Fibroblast of lung (primary cell): ENCODE data around the gene IL6R. TPM values are rescaled to one million over a fixed set of nuclear protein-coding genes. Genes with fewer than 3 reads are reported as not detected.

Experiments used
- DNase-seq, 2 donors: peaks; one replicate each; pipeline versions ENCODE4 v3.0.0 to v3.0.0-alpha.2; 2010; ENCODE audit warnings: low read depth in 2 of 2
- H2AFZ ChIP-seq: 2 replicates; pipeline ENCODE4 v1.5.1; 2012; ENCODE audit warnings: low read length, control low read depth, inconsistent platforms
- H3K27ac ChIP-seq: 2 replicates; pipeline ENCODE4 v1.5.1; 2011; ENCODE audit warnings: low read length, control low read depth; ENCODE audit not compliant: insufficient read depth
- H3K27me3 ChIP-seq: 2 replicates; pipeline ENCODE4 v1.5.1; 2011; ENCODE audit warnings: mild to moderate bottlenecking, low read length; ENCODE audit not compliant: control insufficient read depth, insufficient read depth
- H3K36me3 ChIP-seq: 2 replicates; pipeline ENCODE4 v1.5.1; 2011; ENCODE audit warnings: low read length; ENCODE audit not compliant: control insufficient read depth, insufficient read depth
- H3K4me1 ChIP-seq: 2 replicates; pipeline ENCODE4 v1.5.1; 2011; ENCODE audit warnings: low read length; ENCODE audit not compliant: control insufficient read depth, insufficient read depth; ENCODE audit errors: extremely low read depth
- H3K4me2 ChIP-seq: 2 replicates; pipeline ENCODE4 v1.5.1; 2011; ENCODE audit warnings: low read length, control low read depth; ENCODE audit not compliant: insufficient read depth; ENCODE audit errors: extremely low read depth
- H3K4me3 ChIP-seq, 4 experiments: fragments of 200-600 bp in 1 of 4; sonication (generic) in 1 of 4; replicated peaks in 1 of 4; 2 replicates each; pipeline ENCODE4 v1.5.1; 2011 to 2016; ENCODE audit warnings: low read length in 4 of 4, low read depth in 3 of 4, mild to moderate bottlenecking in 3 of 4, control low read depth in 2 of 4, inconsistent platforms in 1 of 4, mixed read lengths in 1 of 4; ENCODE audit not compliant: insufficient read depth in 1 of 4; ENCODE audit errors: control extremely low read depth in 1 of 4
- H3K79me2 ChIP-seq: 2 replicates; pipeline ENCODE4 v1.5.1; 2012; ENCODE audit warnings: mild to moderate bottlenecking, low read length, inconsistent platforms; ENCODE audit not compliant: control insufficient read depth, insufficient read depth
- H3K9ac ChIP-seq: 2 replicates; pipeline ENCODE4 v1.5.1; 2011; ENCODE audit warnings: mild to moderate bottlenecking, low read length, control low read depth; ENCODE audit not compliant: insufficient read depth
- H3K9me3 ChIP-seq: 2 replicates; pipeline ENCODE4 v1.5.1; 2012; ENCODE audit warnings: low read depth, low read length; ENCODE audit not compliant: control insufficient read depth, insufficient read depth
- H4K20me1 ChIP-seq: 2 replicates; pipeline ENCODE4 v1.5.1; 2011; ENCODE audit warnings: low read length; ENCODE audit not compliant: control insufficient read depth, insufficient read depth; ENCODE audit errors: extremely low read depth
- EZH2 ChIP-seq: IDR thresholded peaks from 2 replicates; pipeline ENCODE4 v1.5.1; 2012; ENCODE audit warnings: low read length, control low read depth, mild to moderate bottlenecking; ENCODE audit errors: missing control alignments
- polyA plus RNA-seq, 2 donors: library from polyadenylated mRNA; depleted of rRNA in 1 of 2; stranded (reverse) in 1 of 2; unstranded in 1 of 2; fragments of >200 nt; gene quantifications; 2 replicates each; pipeline ENCODE4 v1.2.1, GENCODE V29; 2011 to 2012; ENCODE audit warnings: missing spikeins in 1 of 2
- total RNA-seq: library from RNA; depleted of rRNA; stranded (reverse); fragments of >200 nt; gene quantifications from 2 replicates; pipeline ENCODE4 v1.2.1, GENCODE V29; 2014
- TF ChIP-seq, protein P1 (sequence below), 2 donors: IDR thresholded peaks in 1 of 2; conservative IDR thresholded peaks in 1 of 2; 1 replicate in 1 of 2; 2 replicates in 1 of 2; pipeline ENCODE4 v1.5.1; 2011 to 2012; ENCODE audit warnings: low read length in 2 of 2, control low read depth in 1 of 2, inconsistent platforms in 1 of 2, low read depth in 1 of 2, mild to moderate bottlenecking in 1 of 2

The IL6R gene
- total and polyA plus RNA-seq, 2 donors (not counting 1 experiment from before 2014, with no cell fraction given) = 21.0 to 22.7 TPM

DNA sequence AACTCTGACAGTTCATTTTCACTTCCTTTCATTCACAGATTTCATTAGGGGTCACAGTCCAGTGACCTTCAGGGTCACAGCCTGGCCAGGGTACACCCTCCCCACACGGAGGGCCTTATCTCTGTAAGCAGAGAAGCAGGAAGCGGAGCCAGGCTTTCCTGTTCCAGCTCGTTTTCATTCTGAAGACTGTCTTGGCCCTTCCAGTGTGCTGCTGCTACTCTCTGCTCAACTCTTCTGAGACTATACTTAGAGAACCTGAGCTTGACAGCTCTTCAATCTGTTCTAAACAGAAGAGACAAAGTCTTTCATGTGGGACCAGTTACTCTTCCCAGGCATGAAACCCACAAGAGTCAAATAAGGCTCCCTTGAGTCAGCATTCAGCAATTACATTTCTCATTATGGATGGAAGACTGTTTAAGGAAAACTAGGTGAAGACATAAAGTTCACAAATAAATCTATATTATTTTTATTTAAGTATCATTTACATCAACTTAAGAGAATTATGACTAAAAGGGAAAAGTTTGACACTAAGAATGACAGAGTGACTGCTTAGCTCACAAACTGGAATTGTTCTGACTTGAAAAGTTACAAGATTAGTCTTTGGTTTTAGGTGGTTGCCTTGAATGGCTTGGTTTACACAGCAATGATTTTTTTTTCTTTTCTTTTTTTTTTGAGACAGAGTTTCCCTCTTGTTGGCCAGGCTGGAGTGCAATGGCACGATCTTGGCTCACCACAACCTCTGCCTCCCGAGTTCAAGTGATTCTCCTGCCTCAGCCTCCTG, 92.1 kb downstream of the IL6R start:
- no peaks in the 10 kb centered on the region for H3K4me1 ChIP-seq
- no peak overlapping the region for H3K4me2 ChIP-seq
- no peaks in the 10 kb centered on the region for H3K79me2 ChIP-seq
- peaks cover 43% of the 10 kb centered on the region for H3K27me3 ChIP-seq
- no peaks in the 10 kb centered on the region for H4K20me1 ChIP-seq
- no peak for DNase-seq
- no peak overlapping the region for H2AFZ ChIP-seq
- TF ChIP-seq, protein P1, sequence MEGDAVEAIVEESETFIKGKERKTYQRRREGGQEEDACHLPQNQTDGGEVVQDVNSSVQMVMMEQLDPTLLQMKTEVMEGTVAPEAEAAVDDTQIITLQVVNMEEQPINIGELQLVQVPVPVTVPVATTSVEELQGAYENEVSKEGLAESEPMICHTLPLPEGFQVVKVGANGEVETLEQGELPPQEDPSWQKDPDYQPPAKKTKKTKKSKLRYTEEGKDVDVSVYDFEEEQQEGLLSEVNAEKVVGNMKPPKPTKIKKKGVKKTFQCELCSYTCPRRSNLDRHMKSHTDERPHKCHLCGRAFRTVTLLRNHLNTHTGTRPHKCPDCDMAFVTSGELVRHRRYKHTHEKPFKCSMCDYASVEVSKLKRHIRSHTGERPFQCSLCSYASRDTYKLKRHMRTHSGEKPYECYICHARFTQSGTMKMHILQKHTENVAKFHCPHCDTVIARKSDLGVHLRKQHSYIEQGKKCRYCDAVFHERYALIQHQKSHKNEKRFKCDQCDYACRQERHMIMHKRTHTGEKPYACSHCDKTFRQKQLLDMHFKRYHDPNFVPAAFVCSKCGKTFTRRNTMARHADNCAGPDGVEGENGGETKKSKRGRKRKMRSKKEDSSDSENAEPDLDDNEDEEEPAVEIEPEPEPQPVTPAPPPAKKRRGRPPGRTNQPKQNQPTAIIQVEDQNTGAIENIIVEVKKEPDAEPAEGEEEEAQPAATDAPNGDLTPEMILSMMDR (conservative IDR thresholded peaks at IDR 0.05 in 1 of 2, IDR thresholded peaks at IDR 0.05 in 1 of 2; ENCODE audit: low read depth in 1 of 2, low read length in 2 of 2) = no peak
- TF ChIP-seq EZH2 = no peak
- H3K4me3 ChIP-seq = no peak overlapping the region
- no peak overlapping the region for H3K9ac ChIP-seq
- H3K9me3 ChIP-seq = no peaks in the 10 kb centered on the region
- no peaks in the 10 kb centered on the region for H3K36me3 ChIP-seq
- H3K27ac ChIP-seq = no peak overlapping the region

DNA sequence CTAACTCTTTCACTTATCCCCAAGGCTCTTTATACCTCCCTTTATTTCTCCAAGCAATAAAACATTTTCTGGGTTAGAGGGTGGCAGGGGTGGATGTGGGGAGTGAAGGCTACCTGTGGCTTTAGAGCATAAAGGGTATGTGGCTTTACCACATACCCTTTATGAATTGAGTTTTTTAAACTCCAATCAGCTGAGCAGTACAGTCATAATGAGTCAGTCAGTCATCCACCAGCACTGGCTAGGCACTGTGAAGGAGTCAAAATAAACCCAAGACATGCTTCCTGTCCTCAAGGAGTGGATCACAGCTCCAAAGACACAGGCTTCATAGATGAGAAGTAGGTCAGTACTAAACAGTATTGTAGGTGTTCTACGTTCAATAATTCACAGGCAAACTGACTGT, 94.3 kb downstream of the IL6R start:
- Histone ChIP-seq H4K20me1 (no peaks in the 10 kb centered on the region), H3K9me3 (no peaks in the 10 kb centered on the region), H3K27ac (no peak overlapping the region), H2AFZ (no peak overlapping the region), H3K79me2 (no peaks in the 10 kb centered on the region), H3K4me2 (no peak overlapping the region), H3K9ac (no peak overlapping the region), H3K27me3 (peaks cover 58% of the 10 kb centered on the region), H3K4me3 (no peak overlapping the region), H3K36me3 (no peaks in the 10 kb centered on the region), H3K4me1 (no peaks in the 10 kb centered on the region)
- DNase-seq = no peak
- TF ChIP-seq, protein P1 (conservative IDR thresholded peaks at IDR 0.05 in 1 of 2, IDR thresholded peaks at IDR 0.05 in 1 of 2; ENCODE audit: low read depth in 1 of 2, low read length in 2 of 2) = no peak
- TF ChIP-seq EZH2 = no peak

DNA sequence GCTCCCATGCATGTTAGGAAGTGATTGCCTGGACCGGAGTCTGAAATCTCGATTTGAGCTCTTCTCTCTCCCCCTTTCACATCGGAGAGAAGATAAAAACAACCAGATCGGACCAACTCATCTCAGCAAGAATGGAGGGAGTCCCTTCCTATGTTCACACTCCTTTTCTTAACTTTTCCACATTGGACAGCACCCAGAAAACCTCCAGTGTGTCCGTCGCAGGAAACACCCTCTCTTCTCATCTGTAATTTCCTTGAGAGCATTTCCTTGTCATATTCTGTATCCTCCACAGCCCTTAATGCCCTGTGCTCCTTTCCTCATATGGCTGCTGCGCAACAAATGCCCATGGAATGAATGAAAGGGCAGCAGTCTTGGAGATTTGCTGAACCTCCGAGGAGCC, 95.4 kb downstream of the IL6R start:
- no peak for TF ChIP-seq EZH2
- TF ChIP-seq, protein P1 (conservative IDR thresholded peaks at IDR 0.05 in 1 of 2, IDR thresholded peaks at IDR 0.05 in 1 of 2; ENCODE audit: low read depth in 1 of 2, low read length in 2 of 2) = no peak
- no peaks in the 10 kb centered on the region for H3K4me1 ChIP-seq
- H3K4me2 ChIP-seq = no peak overlapping the region
- H3K4me3 ChIP-seq = no peak overlapping the region
- no peaks in the 10 kb centered on the region for H3K9me3 ChIP-seq
- no peak overlapping the region for H3K9ac ChIP-seq
- no peaks in the 10 kb centered on the region for H3K79me2 ChIP-seq
- H3K27ac ChIP-seq = no peak overlapping the region
- H3K36me3 ChIP-seq = no peaks in the 10 kb centered on the region
- H3K27me3 ChIP-seq = peaks cover 64% of the 10 kb centered on the region
- no peak overlapping the region for H2AFZ ChIP-seq
- DNase-seq = no peak
- H4K20me1 ChIP-seq = no peaks in the 10 kb centered on the region
